ENCODE results near the gene MARCKS.
"Not testable (repeated sequence)": the region's sequence is repeated elsewhere in the genome, so short reads cannot be mapped to it uniquely, and the experiment has no call there.

Gene MARCKS

GRCh38 chr6:113886512-113886911 is 29.4 kb downstream of the MARCKS start:
- no peak for DNase-seq

GRCh38 chr6:113888493-113888892 is 31.3 kb downstream of the MARCKS start:
- no peak for DNase-seq

- DNase-seq: no peak
These were observed 31.9 kb downstream of the MARCKS start for GRCh38 chr6:113888956-113889630.

DNA sequence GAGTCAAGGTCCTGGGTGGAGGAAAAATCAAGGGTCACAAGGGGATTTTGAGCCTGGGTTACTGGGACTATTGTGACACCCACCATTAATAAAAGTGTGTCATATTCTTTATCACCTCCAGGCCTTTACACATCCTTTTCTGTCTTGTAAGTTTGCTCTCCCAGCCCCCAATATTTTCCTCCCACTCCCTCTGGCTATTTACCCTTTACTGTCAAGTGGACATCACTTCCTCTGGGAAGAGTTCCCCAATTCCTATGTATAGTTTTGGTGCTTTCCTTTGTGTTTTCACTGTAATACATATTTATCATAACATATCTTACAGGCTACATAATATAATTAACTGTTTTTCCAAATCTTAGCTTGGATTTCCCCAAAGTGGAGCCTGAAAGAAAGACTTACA is 36.3 kb downstream of the MARCKS start:
- peak; percentile 26 to 62 (median 34) for DNase-seq

DNA sequence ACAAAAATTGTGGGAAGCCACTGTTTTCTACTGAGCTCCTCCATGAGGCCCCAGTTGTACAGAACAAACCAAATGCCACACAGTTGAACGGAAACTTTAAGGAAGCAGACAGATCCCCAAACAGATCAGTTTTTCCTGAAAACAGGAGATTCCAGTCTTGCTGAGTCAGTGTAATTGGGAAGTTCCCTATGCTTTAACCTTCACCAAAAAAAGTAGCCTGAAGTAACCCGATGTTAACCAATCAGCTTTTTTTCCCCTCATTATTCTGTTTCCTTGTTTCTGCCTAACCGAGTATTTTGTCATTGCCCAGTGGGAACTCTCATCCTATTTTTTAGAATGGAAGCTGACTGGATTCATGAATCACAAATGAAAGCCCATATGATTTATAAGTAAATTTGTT is 36.7 kb downstream of the MARCKS start:
- peak; percentile 58 to 81 (median 63) for DNase-seq

- no peak for DNase-seq
These were observed 37.8 kb downstream of the MARCKS start for GRCh38 chr6:113894712-113895674.

DNA sequence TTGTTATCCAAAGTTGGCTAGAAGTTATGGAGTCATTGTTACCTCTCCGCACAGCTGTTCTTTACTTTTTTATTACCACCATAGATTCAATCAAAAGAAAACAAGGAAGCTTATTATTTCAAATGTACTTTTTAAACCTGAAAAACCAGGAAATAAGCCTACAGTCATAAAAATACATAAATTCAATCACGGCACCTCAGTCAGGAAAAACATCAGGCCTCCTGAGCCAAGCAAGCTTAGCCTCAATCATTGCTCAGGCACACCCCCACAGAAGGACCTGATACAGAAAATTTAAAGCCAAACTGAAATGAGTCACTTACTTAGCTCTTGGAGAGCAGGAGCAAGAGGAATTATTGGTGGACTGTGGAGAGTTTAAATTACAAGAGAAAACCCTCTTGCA is 44.3 kb downstream of the MARCKS start:
- DNase-seq: no peak

GRCh38 chr6:113903666-113904330 is 46.7 kb downstream of the MARCKS start:
- DNase-seq: no peak

DNA sequence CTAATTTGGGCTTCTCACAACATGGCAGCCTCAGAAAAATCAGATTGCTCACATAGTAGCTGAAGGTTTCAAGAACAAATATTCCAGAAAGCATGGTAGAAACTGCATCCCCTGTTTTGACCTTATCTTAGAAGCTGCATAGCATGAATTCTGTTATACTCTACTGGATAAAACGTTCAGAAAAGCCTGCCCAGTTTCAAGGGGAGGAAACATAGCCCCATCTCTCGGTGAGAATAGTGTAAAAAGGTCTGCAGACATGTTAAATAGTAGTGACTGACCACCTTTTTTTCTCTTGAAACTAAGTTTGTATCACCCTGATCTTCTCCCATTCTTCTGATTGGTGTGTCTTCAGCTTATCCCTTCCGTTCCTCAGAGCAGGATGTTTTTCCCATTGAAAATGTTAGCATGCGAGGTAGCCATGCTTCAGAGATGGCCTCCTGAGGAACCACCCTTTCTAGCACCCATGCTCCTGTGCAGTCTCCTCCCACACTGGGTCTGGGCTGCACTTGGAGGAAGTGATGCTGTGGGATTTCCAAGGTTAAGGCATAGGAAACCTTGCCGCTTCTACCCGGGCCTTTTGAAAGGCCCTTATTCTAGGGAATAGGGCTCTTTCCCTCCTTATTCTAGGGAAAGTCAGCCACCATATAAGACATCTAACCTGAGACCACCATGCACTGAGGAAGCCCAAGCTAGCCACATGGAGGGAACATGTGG is 50.1 kb downstream of the MARCKS start:
- DNase-seq: peak; percentile 57 to 66 (median 62)

DNA sequence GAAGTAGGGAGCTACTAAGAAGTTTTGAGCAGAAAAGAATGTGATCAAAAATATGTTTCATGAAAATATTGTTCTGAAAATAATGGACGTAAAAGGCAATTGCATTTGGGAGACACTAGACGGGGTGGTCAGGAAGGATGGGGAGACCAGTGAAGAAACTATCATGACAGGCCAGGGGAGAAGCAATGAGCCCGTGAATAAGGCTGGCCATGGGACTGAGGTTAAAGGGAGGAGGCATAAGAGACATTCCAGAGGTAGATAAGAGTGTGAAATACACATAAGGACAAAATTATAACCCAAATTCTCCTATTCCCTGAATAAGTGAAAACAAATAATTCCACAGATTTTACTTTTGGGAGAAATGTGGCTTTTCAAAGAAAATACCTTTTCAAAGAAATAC is 51.7 kb downstream of the MARCKS start:
- DNase-seq: no peak

DNA sequence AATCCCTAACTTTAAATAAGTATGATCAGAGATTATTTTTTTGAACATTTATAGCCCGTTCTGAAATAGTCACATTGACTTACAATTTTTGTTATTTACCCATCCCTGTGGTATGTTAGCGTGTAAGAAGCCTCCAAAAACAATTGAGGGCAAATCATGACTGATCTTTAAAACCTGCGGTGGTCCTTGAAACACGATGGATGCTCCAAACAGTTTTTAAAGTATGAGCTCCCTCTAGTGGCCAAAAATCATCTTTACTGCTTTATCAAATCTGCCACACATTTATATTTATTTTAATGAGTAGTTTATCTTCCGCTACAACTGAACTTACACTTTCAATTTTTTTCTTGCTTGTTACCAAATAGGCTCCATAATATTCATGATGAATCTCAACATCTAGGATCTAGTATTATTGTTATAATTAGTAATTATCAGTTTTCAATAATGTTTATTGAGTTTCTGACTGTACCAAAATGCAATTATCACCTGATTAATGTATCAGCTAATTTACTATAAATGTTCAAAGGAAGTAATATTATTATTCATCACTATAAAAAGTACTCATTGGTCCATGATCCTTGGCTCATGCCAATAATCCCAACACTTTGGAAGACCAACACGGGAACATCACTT is 52.2 kb downstream of the MARCKS start:
- DNase-seq: peak; percentile 79 to 88 (median 82)

- not testable (repeated sequence) for DNase-seq
These were observed 53.1 kb downstream of the MARCKS start for GRCh38 chr6:113910285-113910684.

Data from suppressor macrophage treated with lipopolysaccharide for 1 hour (primary cell).